HepG2 (cell line): ENCODE measurements around the gene STK32C. TPM values are rescaled to one million over a fixed set of nuclear protein-coding genes. Genes with fewer than 3 reads are reported as not detected.

Experiments used
- ATAC-seq: fragments of 200-7000 bp; cut with Tn5 transposase; 3 replicates; pipeline ENCODE4 v1.9.1; 2020; ENCODE audit warnings: mild to moderate bottlenecking, moderate library complexity
- BruUV-seq: library from RNA; stranded (reverse); fragments of 400-500 nt; replicated peaks from 2 replicates; lab custom pipeline; 2021; lab: Mats Ljungman, UMichigan
- CTCF ChIA-PET: fragments of 300-600 bp; formaldehyde crosslinking; extraction: SDS; loops from one replicate; lab custom pipeline; 2021; ENCODE audit warnings: low total read pairs, inconsistent platforms, low intra/inter-chr PET ratio; lab: Yijun Ruan, JAX
- POLR2A ChIA-PET: fragments of 350-600 bp; sonication (Branson Sonifier 250); formaldehyde crosslinking; loops from one replicate; lab custom pipeline; 2020; ENCODE audit warnings: antibody characterized with exemption, inconsistent platforms; lab: Yijun Ruan, JAX
- DNase-seq: peaks from one replicate; pipeline ENCODE4 v3.0.0-alpha.2; 2015; ENCODE audit warnings: low spot score
- FAIRE-seq: peaks from 3 replicates; lab custom pipeline; 2011; peaks lifted over from hg19 to GRCh38; lab: Jason Lieb, UNC
- H2AFZ ChIP-seq: one replicate; pipeline ENCODE4 v1.6.1; 2011; ENCODE audit warnings: low read length, inconsistent platforms
- H3K27ac ChIP-seq: fragments of 300-600 bp; 3 replicates; pipeline ENCODE4 v1.8.0; 2011; ENCODE audit warnings: mixed run types, mild to moderate bottlenecking, mixed read lengths, low read length, inconsistent platforms; ENCODE audit not compliant: insufficient read depth; ENCODE audit errors: extremely low read length
- H3K27me3 ChIP-seq, 2 experiments: fragments of 200-600 bp in 1 of 2; 2 replicates in 1 of 2; 3 replicates in 1 of 2; pipeline versions ENCODE4 v1.6.0 to v1.8.0; 2011; ENCODE audit warnings: low read length in 2 of 2, mild to moderate bottlenecking in 2 of 2, moderate library complexity in 2 of 2, inconsistent platforms in 1 of 2; ENCODE audit not compliant: insufficient read depth in 2 of 2, control insufficient read depth in 1 of 2
- H3K36me3 ChIP-seq, 2 experiments: fragments of 200-600 bp in 1 of 2; replicated peaks in 1 of 2; 2 replicates in 1 of 2; 3 replicates in 1 of 2; pipeline versions ENCODE4 v1.5.1 to v1.8.0; 2011; ENCODE audit warnings: low read length in 2 of 2, inconsistent platforms in 1 of 2; ENCODE audit not compliant: insufficient read depth in 2 of 2, control insufficient read depth in 1 of 2
- H3K4me1 ChIP-seq: 2 replicates; pipeline ENCODE4 v1.5.1; 2012; ENCODE audit warnings: low read length, inconsistent platforms; ENCODE audit not compliant: insufficient read depth
- H3K4me2 ChIP-seq: 2 replicates; pipeline ENCODE4 v1.6.0; 2011; ENCODE audit warnings: low read depth, low read length, inconsistent platforms
- H3K4me3 ChIP-seq, 3 experiments: fragments of 200-600 bp in 1 of 3; sonication (generic), shearing (Covaris generic) in 1 of 3; replicated peaks in 1 of 3; 2 replicates each; pipeline ENCODE4 v1.5.1; 2011 to 2016; ENCODE audit warnings: low read length in 3 of 3, inconsistent platforms in 2 of 3, low read depth in 2 of 3, mild to moderate bottlenecking in 2 of 3, control low read depth in 1 of 3, mixed read lengths in 1 of 3; ENCODE audit not compliant: insufficient read depth in 1 of 3
- H3K79me2 ChIP-seq: one replicate; pipeline ENCODE4 v1.6.1; 2011; ENCODE audit warnings: low read length, inconsistent platforms; ENCODE audit not compliant: insufficient read depth
- H3K9ac ChIP-seq: 2 replicates; pipeline ENCODE4 v1.6.0; 2011; ENCODE audit warnings: mild to moderate bottlenecking, low read depth, low read length, inconsistent platforms; ENCODE audit not compliant: insufficient read depth
- H3K9me3 ChIP-seq: 2 replicates; pipeline ENCODE4 v1.5.1; 2012; ENCODE audit warnings: mild to moderate bottlenecking, low read length
- H4K20me1 ChIP-seq: 2 replicates; pipeline ENCODE4 v1.6.0; 2011; ENCODE audit warnings: inconsistent platforms, mild to moderate bottlenecking, low read length, moderate library complexity; ENCODE audit not compliant: insufficient read depth
- MAX ChIP-seq: IDR thresholded peaks from 2 replicates; pipeline ENCODE4 v1.6.1; 2012; ENCODE audit warnings: inconsistent platforms
- MXD4 ChIP-seq: IDR thresholded peaks from 2 replicates; pipeline ENCODE4 v1.6.1; 2016; ENCODE audit warnings: mild to moderate bottlenecking, missing biosample characterization, missing genetic modification reagents
- ZBED4 ChIP-seq: sonication (generic); formaldehyde crosslinking; IDR thresholded peaks from 2 replicates; pipeline ENCODE4 v1.4.0; 2020; ENCODE audit warnings: missing genetic modification reagents, borderline replicate concordance
- ZHX2 ChIP-seq, 2 experiments: sonication (generic) in 1 of 2; formaldehyde crosslinking in 1 of 2; IDR thresholded peaks; 2 replicates each; pipeline versions ENCODE4 v1.6.1 to v1.9.0; 2014 to 2022; ENCODE audit warnings: antibody characterized with exemption in 1 of 2, borderline replicate concordance in 1 of 2, inconsistent platforms in 1 of 2, low read depth in 1 of 2, missing genetic modification reagents in 1 of 2
- ZNF101 ChIP-seq: sonication (generic); formaldehyde crosslinking; IDR thresholded peaks from 2 replicates; pipeline ENCODE4 v1.4.0; 2020; ENCODE audit warnings: mild to moderate bottlenecking, low read depth, missing genetic modification reagents, borderline replicate concordance
- ZNF44 ChIP-seq: sonication (generic); formaldehyde crosslinking; IDR thresholded peaks from 2 replicates; pipeline ENCODE4 v1.5.1; 2020; ENCODE audit warnings: mild to moderate bottlenecking, missing genetic modification reagents
- WGBS: methylation state at CpG from one replicate; pipeline ENCODE4 v1.1.6; 2017; ENCODE audit warnings: low lambda C conversion rate; 5-methylcytosine and 5-hydroxymethylcytosine counted together
- in situ Hi-C: cut with HindIII; loops from 2 replicates; pipeline ENCODE4 v1.10.0; 2017; ENCODE audit warnings: low pct_unique_long_range_greater_than_20kb; ENCODE audit not compliant: extremely low pct_ligation_motif_present
- intact Hi-C: fragments of 100-400 bp; cut with micrococcal nuclease; formaldehyde crosslinking; loops from one replicate; pipeline ENCODE4 v1.10.0; 2022; ENCODE audit not compliant: unreplicated experiment
- polyA plus RNA-seq, 8 experiments: library from polyadenylated mRNA; depleted of rRNA in 3 of 8; stranded (reverse) in 7 of 8; unstranded in 1 of 8; fragments of >200 nt; fragmentation: Illumina TruSeq in 4 of 8; extraction: Trizol in 4 of 8; gene quantifications; 2 replicates each; pipeline versions ENCODE4 v1.2.1 to v1.2.3, GENCODE V29; 2011 to 2016; ENCODE audit warnings: low read depth in 4 of 8, missing spikeins in 1 of 8, mixed read lengths in 1 of 8; ENCODE audit not compliant: insufficient read depth in 1 of 8
- total RNA-seq, 5 experiments: library from RNA; depleted of rRNA; stranded (reverse); fragments of >200 nt; fragmentation: Illumina TruSeq; extraction: Trizol; gene quantifications; 2 replicates each; pipeline ENCODE4 v1.2.3, GENCODE V29; 2016; ENCODE audit warnings: low read depth in 1 of 5

Gene STK32C
- total and polyA plus RNA-seq, 2 of the 13 experiments (the other 11 are each of a cell fraction or from before 2014, with no cell fraction given): 10.9 to 19.4 TPM

GRCh38 chr10:132170561-132171361 is 137.0 kb downstream of the STK32C start:
- no peaks in the 10 kb centered on the region for H3K9me3 ChIP-seq
- no peak overlapping the region for H3K4me3 ChIP-seq
- H2AFZ ChIP-seq: no peak overlapping the region
- no peak for DNase-seq
- no peaks in the 10 kb centered on the region for H3K36me3 ChIP-seq
- H3K27me3 ChIP-seq: peaks cover 4 to 46% of the 10 kb centered on the region in 2 experiments; a peak in 4 of 5 replicates
- peak; percentile 56 for ATAC-seq
- 0% methylated on average over 1 of the region's 36 CpGs for WGBS
- CTCF ChIA-PET: interaction anchor here (2.5 kb wide), 1 partner anchor 34 kb away, joined by 8 read pairs; no protein-coding TSS in a partner anchor
- in situ Hi-C loops (no loop called here), intact Hi-C loops (no loop called here)
- H4K20me1 ChIP-seq: no peaks in the 10 kb centered on the region
- peaks cover under 1% of the 10 kb centered on the region for H3K4me1 ChIP-seq
- H3K9ac ChIP-seq: no peak overlapping the region
- FAIRE-seq: no peak
- H3K27ac ChIP-seq: no peak overlapping the region
- no peak overlapping the region for H3K4me2 ChIP-seq
- POLR2A ChIA-PET: no interaction called here
- no peaks in the 10 kb centered on the region for H3K79me2 ChIP-seq
- BruUV-seq: no TSS peak
- no peak for TF ChIP-seq MAX
- TF ChIP-seq ZBED4: no peak
- TF ChIP-seq MXD4 (CRISPR knock-in tag): no peak
- TF ChIP-seq ZNF44 (CRISPR knock-in tag): no peak
- no peak for TF ChIP-seq ZHX2 (IDR thresholded peaks at IDR 0.05; ENCODE audit: low read depth)
- TF ChIP-seq ZHX2 (CRISPR knock-in tag; IDR thresholded peaks at IDR 0.05; ENCODE audit: borderline replicate concordance): no peak
- no peak for TF ChIP-seq ZNF101 (CRISPR knock-in tag)
